ENCODE results near the gene ALOX5. TPM values are rescaled to one million over a fixed set of nuclear protein-coding genes. Genes with fewer than 3 reads are reported as not detected.

The ALOX5 gene
- total and polyA plus RNA-seq, 10 of the 15 experiments (the other 5 are each of a cell fraction or from before 2014, with no cell fraction given), result 0.43 to 102 (median 34.2) TPM

DNA sequence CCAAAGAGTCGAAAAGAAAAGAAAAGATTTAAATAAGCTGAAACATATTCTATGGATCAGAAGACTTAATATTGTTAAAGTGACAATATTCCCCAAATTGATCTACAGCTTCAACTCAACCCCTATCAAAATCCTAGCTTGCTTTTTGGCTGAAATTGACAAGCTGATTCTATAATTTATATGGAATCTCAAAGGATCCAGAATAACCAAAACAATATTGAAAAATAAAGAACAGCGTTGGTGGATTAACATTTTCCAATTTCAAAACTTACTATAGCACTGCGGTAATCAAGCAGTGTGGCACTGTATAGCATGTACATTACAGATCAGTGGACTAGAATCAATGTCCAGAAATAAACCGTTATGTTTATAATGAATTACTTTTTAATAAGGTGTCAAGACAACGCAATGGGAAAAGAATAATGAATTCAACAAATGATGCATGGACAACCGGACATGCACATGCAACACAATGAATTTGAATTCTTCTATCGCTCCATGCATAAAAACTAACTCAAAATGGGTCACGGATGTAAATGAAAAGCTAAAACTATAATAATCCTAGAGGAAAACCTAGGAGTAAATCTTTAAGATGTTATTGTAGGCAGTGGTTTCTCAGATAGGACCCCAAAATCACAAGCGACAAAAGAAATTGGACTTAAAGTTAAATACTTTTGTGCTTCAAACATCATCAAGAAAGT is 1.6 kb upstream of the ALOX5 start:
- SMC1A ChIA-PET (ENCODE audit: uncharacterized antibody, unreplicated experiment), result interaction anchor here (3.6 kb wide), 1 partner anchor 89 kb away, joined by 14 read pairs; no protein-coding TSS in a partner anchor
- Histone ChIP-seq H3K27me3 (replicated peaks in 1 of 2; ENCODE audit: control insufficient read depth in 2 of 2, insufficient read depth in 2 of 2, low read length in 1 of 2) (no peaks in the 10 kb centered on the region), H3K79me2 (ENCODE audit: control insufficient read depth, insufficient read depth, low read length) (peaks cover 34% of the 10 kb centered on the region), H3K4me1 (ENCODE audit: control insufficient read depth, insufficient read depth, low read length) (peaks cover 22% of the 10 kb centered on the region), H4K20me1 (ENCODE audit: control insufficient read depth, insufficient read depth) (no peaks in the 10 kb centered on the region), H3K9ac (ENCODE audit: control insufficient read depth, insufficient read depth, low read length) (peak overlapping the region; percentile 32; the same call in 1 of the 2 replicates), H3K36me3 (ENCODE audit: control insufficient read depth in 2 of 2, insufficient read depth in 2 of 2, low read length in 1 of 2) (no peaks in the 10 kb centered on the region), H3K27ac (ENCODE audit: control insufficient read depth, insufficient read depth) (peak overlapping the region; percentile 13; the same call in 1 of the 2 replicates), H3K4me3 (peak overlapping the region; percentile 74), H2AFZ (ENCODE audit: control insufficient read depth, low read depth, low read length) (no peak overlapping the region), H3K4me2 (ENCODE audit: control insufficient read depth, insufficient read depth) (peak overlapping the region; percentile 47; the same call in 1 of the 2 replicates), H3K9me3 (replicated peaks; ENCODE audit: control insufficient read depth, insufficient read depth, low read length) (no peaks in the 10 kb centered on the region)
- peak; percentile 69 for FAIRE-seq
- TF ChIP-seq, protein P1, sequence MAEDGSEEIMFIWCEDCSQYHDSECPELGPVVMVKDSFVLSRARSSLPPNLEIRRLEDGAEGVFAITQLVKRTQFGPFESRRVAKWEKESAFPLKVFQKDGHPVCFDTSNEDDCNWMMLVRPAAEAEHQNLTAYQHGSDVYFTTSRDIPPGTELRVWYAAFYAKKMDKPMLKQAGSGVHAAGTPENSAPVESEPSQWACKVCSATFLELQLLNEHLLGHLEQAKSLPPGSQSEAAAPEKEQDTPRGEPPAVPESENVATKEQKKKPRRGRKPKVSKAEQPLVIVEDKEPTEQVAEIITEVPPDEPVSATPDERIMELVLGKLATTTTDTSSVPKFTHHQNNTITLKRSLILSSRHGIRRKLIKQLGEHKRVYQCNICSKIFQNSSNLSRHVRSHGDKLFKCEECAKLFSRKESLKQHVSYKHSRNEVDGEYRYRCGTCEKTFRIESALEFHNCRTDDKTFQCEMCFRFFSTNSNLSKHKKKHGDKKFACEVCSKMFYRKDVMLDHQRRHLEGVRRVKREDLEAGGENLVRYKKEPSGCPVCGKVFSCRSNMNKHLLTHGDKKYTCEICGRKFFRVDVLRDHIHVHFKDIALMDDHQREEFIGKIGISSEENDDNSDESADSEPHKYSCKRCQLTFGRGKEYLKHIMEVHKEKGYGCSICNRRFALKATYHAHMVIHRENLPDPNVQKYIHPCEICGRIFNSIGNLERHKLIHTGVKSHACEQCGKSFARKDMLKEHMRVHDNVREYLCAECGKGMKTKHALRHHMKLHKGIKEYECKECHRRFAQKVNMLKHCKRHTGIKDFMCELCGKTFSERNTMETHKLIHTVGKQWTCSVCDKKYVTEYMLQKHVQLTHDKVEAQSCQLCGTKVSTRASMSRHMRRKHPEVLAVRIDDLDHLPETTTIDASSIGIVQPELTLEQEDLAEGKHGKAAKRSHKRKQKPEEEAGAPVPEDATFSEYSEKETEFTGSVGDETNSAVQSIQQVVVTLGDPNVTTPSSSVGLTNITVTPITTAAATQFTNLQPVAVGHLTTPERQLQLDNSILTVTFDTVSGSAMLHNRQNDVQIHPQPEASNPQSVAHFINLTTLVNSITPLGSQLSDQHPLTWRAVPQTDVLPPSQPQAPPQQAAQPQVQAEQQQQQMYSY (CRISPR knock-in tag; IDR thresholded peaks at IDR 0.05), result no peak
- no peak for TF ChIP-seq NFYB (IDR thresholded peaks at IDR 0.05; ENCODE audit: insufficient read depth, low read depth, low read length)
- TF ChIP-seq RUNX3 (IDR thresholded peaks at IDR 0.05; ENCODE audit: low read length), result no peak
- TF ChIP-seq, protein P2, sequence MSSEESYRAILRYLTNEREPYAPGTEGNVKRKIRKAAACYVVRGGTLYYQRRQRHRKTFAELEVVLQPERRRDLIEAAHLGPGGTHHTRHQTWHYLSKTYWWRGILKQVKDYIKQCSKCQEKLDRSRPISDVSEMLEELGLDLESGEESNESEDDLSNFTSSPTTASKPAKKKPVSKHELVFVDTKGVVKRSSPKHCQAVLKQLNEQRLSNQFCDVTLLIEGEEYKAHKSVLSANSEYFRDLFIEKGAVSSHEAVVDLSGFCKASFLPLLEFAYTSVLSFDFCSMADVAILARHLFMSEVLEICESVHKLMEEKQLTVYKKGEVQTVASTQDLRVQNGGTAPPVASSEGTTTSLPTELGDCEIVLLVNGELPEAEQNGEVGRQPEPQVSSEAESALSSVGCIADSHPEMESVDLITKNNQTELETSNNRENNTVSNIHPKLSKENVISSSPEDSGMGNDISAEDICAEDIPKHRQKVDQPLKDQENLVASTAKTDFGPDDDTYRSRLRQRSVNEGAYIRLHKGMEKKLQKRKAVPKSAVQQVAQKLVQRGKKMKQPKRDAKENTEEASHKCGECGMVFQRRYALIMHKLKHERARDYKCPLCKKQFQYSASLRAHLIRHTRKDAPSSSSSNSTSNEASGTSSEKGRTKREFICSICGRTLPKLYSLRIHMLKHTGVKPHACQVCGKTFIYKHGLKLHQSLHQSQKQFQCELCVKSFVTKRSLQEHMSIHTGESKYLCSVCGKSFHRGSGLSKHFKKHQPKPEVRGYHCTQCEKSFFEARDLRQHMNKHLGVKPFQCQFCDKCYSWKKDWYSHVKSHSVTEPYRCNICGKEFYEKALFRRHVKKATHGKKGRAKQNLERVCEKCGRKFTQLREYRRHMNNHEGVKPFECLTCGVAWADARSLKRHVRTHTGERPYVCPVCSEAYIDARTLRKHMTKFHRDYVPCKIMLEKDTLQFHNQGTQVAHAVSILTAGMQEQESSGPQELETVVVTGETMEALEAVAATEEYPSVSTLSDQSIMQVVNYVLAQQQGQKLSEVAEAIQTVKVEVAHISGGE (CRISPR knock-in tag; IDR thresholded peaks at IDR 0.05), result no peak
- TF ChIP-seq SREBF1 (IDR thresholded peaks at IDR 0.05; ENCODE audit: low read length), result no peak
- TF ChIP-seq PML (IDR thresholded peaks at IDR 0.05; ENCODE audit: low read length), result no peak
- TF ChIP-seq MXI1 (IDR thresholded peaks at IDR 0.05; ENCODE audit: low read depth, low read length), result no peak
- TF ChIP-seq SMC3 (IDR thresholded peaks at IDR 0.05; ENCODE audit: borderline replicate concordance, low read length), result no peak
- no peak for TF ChIP-seq NFYA (IDR thresholded peaks at IDR 0.05; ENCODE audit: borderline replicate concordance, low read depth, low read length)
- TF ChIP-seq STAT1 (conservative IDR thresholded peaks at IDR 0.05), result no peak
- no peak for TF ChIP-seq TCF3 (IDR thresholded peaks at IDR 0.05; ENCODE audit: borderline replicate concordance, insufficient read depth, low read depth, low read length)
- TF ChIP-seq RB1 (IDR thresholded peaks at IDR 0.05; ENCODE audit: borderline replicate concordance), result no peak
- no peak for TF ChIP-seq BMI1 (IDR thresholded peaks at IDR 0.05; ENCODE audit: borderline replicate concordance)
- TF ChIP-seq NBN (IDR thresholded peaks at IDR 0.05), result no peak
- no peak for TF ChIP-seq BACH1 (IDR thresholded peaks at IDR 0.05; ENCODE audit: borderline replicate concordance)
- no peak for TF ChIP-seq POLR2AphosphoS5 (IDR thresholded peaks at IDR 0.05; ENCODE audit: low read length)
- no peak for TF ChIP-seq ATF7 (IDR thresholded peaks at IDR 0.05; ENCODE audit: low read depth)
- no peak for TF ChIP-seq NRF1 (conservative IDR thresholded peaks at IDR 0.05; ENCODE audit: low read depth, low read length)
- no peak for TF ChIP-seq MTA3 (IDR thresholded peaks at IDR 0.05; ENCODE audit: borderline replicate concordance, low read length)
- ATAC-seq, result no peak
- 94% methylated on average over 9 of the region's 9 CpGs for WGBS (ENCODE audit: insufficient coverage, insufficient replicate concordance, low lambda C conversion rate, missing lambda C conversion rate)
- no peak for DNase-seq (ENCODE audit: low read depth, low spot score)
- intact Hi-C loops (cut with micrococcal nuclease; ENCODE audit: unreplicated experiment) (loop anchor here (2.0 to 10.0 kb wide), 2 partner anchors 122 to 408 kb away; no protein-coding TSS in a partner anchor), in situ Hi-C loops (cut with MboI) (no loop called here)
- CTCF ChIA-PET, result no interaction called here
- POLR2A ChIA-PET, result no interaction called here
- RAD21 ChIA-PET (ENCODE audit: unreplicated experiment), result interaction anchor here (0.9 kb wide), 1 partner anchor 36 kb away, joined by 3 read pairs; no protein-coding TSS in a partner anchor
- BruUV-seq (replicated peaks), result TSS peak; percentile 60
